GM12878 (cell line): ENCODE results near the gene EFTUD2. TPM values are rescaled to one million over a fixed set of nuclear protein-coding genes. Genes with fewer than 3 reads are reported as not detected.

Experiments
- ATAC-seq: fragments of 200-7000 bp; cut with Tn5 transposase; 3 replicates; pipeline ENCODE4 v1.9.1; 2020; ENCODE audit warnings: mild to moderate bottlenecking, moderate library complexity
- BruUV-seq: library from RNA; stranded (reverse); fragments of 400-500 nt; replicated peaks from 2 replicates; lab custom pipeline; 2021; lab: Mats Ljungman, UMichigan
- CTCF ChIA-PET: fragments of 300-600 bp; sonication (Branson Sonifier 250); formaldehyde crosslinking; extraction: SDS; loops from one replicate; lab custom pipeline; 2021; ENCODE audit warnings: inconsistent platforms; lab: Yijun Ruan, JAX
- POLR2A ChIA-PET: fragments of 350-600 bp; formaldehyde crosslinking; extraction: SDS; loops from one replicate; lab custom pipeline; 2021; ENCODE audit warnings: inconsistent platforms; lab: Charles Lee
- RAD21 ChIA-PET: fragments of 300-600 bp; sonication (Branson Sonifier 250); formaldehyde crosslinking; loops from one replicate; lab custom pipeline; 2023; ENCODE audit warnings: antibody characterized with exemption; ENCODE audit not compliant: unreplicated experiment; lab: Charles Lee
- SMC1A ChIA-PET: fragments of 300-600 bp; sonication (Branson Sonifier 250); formaldehyde crosslinking; loops from one replicate; lab custom pipeline; 2023; ENCODE audit not compliant: unreplicated experiment, uncharacterized antibody; lab: Charles Lee
- DNase-seq: peaks from one replicate; pipeline ENCODE4 v3.0.0-alpha.2; 2011; ENCODE audit warnings: low read depth, low spot score
- FAIRE-seq: peaks from 3 replicates; lab custom pipeline; 2011; peaks lifted over from hg19 to GRCh38; lab: Jason Lieb, UNC
- H2AFZ ChIP-seq: 2 replicates; pipeline ENCODE4 v1.6.0; 2011; ENCODE audit warnings: low read depth, low read length, control low read depth; ENCODE audit not compliant: control insufficient read depth
- H3K27ac ChIP-seq: 2 replicates; pipeline ENCODE4 v1.5.1; 2011; ENCODE audit warnings: control low read depth; ENCODE audit not compliant: control insufficient read depth, insufficient read depth
- H3K27me3 ChIP-seq, 2 experiments: replicated peaks in 1 of 2; 2 replicates each; pipeline versions ENCODE4 v1.6.0 to v1.6.1; 2011; ENCODE audit warnings: low read length in 1 of 2; ENCODE audit not compliant: control insufficient read depth in 2 of 2, insufficient read depth in 2 of 2
- H3K36me3 ChIP-seq, 2 experiments: 2 replicates each; pipeline ENCODE4 v1.5.1; 2011; ENCODE audit warnings: low read length in 1 of 2; ENCODE audit not compliant: control insufficient read depth in 2 of 2, insufficient read depth in 2 of 2
- H3K4me1 ChIP-seq: 2 replicates; pipeline ENCODE4 v1.6.1; 2011; ENCODE audit warnings: mild to moderate bottlenecking, low read length, moderate library complexity, mixed read lengths; ENCODE audit not compliant: control insufficient read depth, insufficient read depth
- H3K4me2 ChIP-seq: 2 replicates; pipeline ENCODE4 v1.6.0; 2011; ENCODE audit warnings: control low read depth; ENCODE audit not compliant: control insufficient read depth, insufficient read depth
- H3K4me3 ChIP-seq: fragments of 200-600 bp; sonication (generic); 2 replicates; pipeline ENCODE4 v1.5.1; 2016
- H3K79me2 ChIP-seq: 2 replicates; pipeline ENCODE4 v1.6.0; 2011; ENCODE audit warnings: low read length; ENCODE audit not compliant: control insufficient read depth, insufficient read depth
- H3K9ac ChIP-seq: 2 replicates; pipeline ENCODE4 v1.8.0; 2011; ENCODE audit warnings: low read length, control low read depth, mixed read lengths; ENCODE audit not compliant: control insufficient read depth, insufficient read depth
- H3K9me3 ChIP-seq: replicated peaks from 3 replicates; pipeline ENCODE4 v1.5.1; 2011; ENCODE audit warnings: mild to moderate bottlenecking, low read length; ENCODE audit not compliant: control insufficient read depth, insufficient read depth
- H4K20me1 ChIP-seq: 2 replicates; pipeline ENCODE4 v1.6.0; 2011; ENCODE audit not compliant: control insufficient read depth, insufficient read depth
- ASH2L ChIP-seq: fragments of 300-600, 200-600 bp; sonication (generic); IDR thresholded peaks from 2 replicates; pipeline ENCODE4 v1.6.1; 2017; ENCODE audit warnings: low read depth, mild to moderate bottlenecking, borderline replicate concordance
- CHD4 ChIP-seq: fragments of 200-600 bp; sonication (generic); IDR thresholded peaks from 2 replicates; pipeline ENCODE4 v1.6.1; 2016; ENCODE audit warnings: mild to moderate bottlenecking
- EP300 ChIP-seq, 2 experiments: fragments of 150-350 bp in 1 of 2; IDR thresholded peaks; 2 replicates each; pipeline ENCODE4 v1.6.1; 2011 to 2012; ENCODE audit warnings: low read depth in 2 of 2, low read length in 2 of 2, borderline replicate concordance in 1 of 2, improper control_type of control experiment in 1 of 2, inconsistent platforms in 1 of 2; ENCODE audit not compliant: control insufficient read depth in 1 of 2
- FOXK2 ChIP-seq: fragments of 450-650 bp; IDR thresholded peaks from 2 replicates; pipeline ENCODE4 v1.6.1; 2017; ENCODE audit warnings: mild to moderate bottlenecking, moderate library complexity
- LARP7 ChIP-seq: fragments of 450-650 bp; IDR thresholded peaks from 2 replicates; pipeline ENCODE4 v1.6.1; 2017; ENCODE audit warnings: mild to moderate bottlenecking
- MYC ChIP-seq: IDR thresholded peaks from 2 replicates; pipeline ENCODE4 v1.6.1; 2011; ENCODE audit warnings: mild to moderate bottlenecking, low read length, moderate library complexity, inconsistent platforms; ENCODE audit not compliant: insufficient read depth, insufficient replicate concordance, insufficient read length, severe bottlenecking
- NFXL1 ChIP-seq: fragments of 450-650 bp; IDR thresholded peaks from 2 replicates; pipeline ENCODE4 v1.6.1; 2017; ENCODE audit warnings: antibody characterized with exemption, mild to moderate bottlenecking, borderline replicate concordance
- NKRF ChIP-seq: fragments of 450-650 bp; conservative IDR thresholded peaks from 2 replicates; pipeline ENCODE4 v1.6.1; 2017; ENCODE audit warnings: mild to moderate bottlenecking, moderate library complexity
- NR2C2 ChIP-seq: IDR thresholded peaks from 2 replicates; pipeline ENCODE4 v1.6.1; 2011; ENCODE audit warnings: borderline replicate concordance, low read depth; ENCODE audit not compliant: control insufficient read depth, insufficient read length
- PAX5 ChIP-seq: IDR thresholded peaks from 2 replicates; pipeline ENCODE4 v1.6.1; 2011; ENCODE audit warnings: low read depth, low read length, borderline replicate concordance
- POLR2AphosphoS2 ChIP-seq: IDR thresholded peaks from 2 replicates; pipeline ENCODE4 v1.6.1; 2011; ENCODE audit warnings: low read depth, mild to moderate bottlenecking, low read length, improper control_type of control experiment, moderate library complexity
- PRDM15 ChIP-seq: fragments of 450-650 bp; formaldehyde crosslinking; IDR thresholded peaks from 2 replicates; pipeline ENCODE4 v1.4.0; 2020; ENCODE audit warnings: mild to moderate bottlenecking, moderate library complexity
- RCOR1 ChIP-seq: conservative IDR thresholded peaks from 2 replicates; pipeline ENCODE4 v1.6.1; 2012; ENCODE audit warnings: low read depth, low read length, improper control_type of control experiment
- ZNF207 ChIP-seq: fragments of 450-650 bp; IDR thresholded peaks from 2 replicates; pipeline ENCODE4 v1.6.1; 2014; ENCODE audit warnings: antibody characterized with exemption, mild to moderate bottlenecking, borderline replicate concordance
- WGBS: methylation state at CpG from one replicate; pipeline ENCODE4 v1.1.6; 2016; ENCODE audit warnings: low lambda C conversion rate; ENCODE audit not compliant: insufficient replicate concordance, insufficient coverage; ENCODE audit errors: missing lambda C conversion rate; 5-methylcytosine and 5-hydroxymethylcytosine counted together
- in situ Hi-C: fragments of 300-500 bp; cut with MboI; formaldehyde crosslinking; loops from 9 replicates; pipeline ENCODE4 v1.14.3; 2018; ENCODE audit warnings: mixed read lengths
- intact Hi-C: fragments of 100-400 bp; cut with micrococcal nuclease; formaldehyde crosslinking; loops from one replicate; pipeline ENCODE4 v1.14.2; 2022; ENCODE audit not compliant: unreplicated experiment
- polyA plus RNA-seq, 11 experiments: library from polyadenylated mRNA; depleted of rRNA in 4 of 11; unstranded in 6 of 11; stranded (reverse) in 5 of 11; fragments of >200 nt; fragmentation: Nextera tagmentation in 4 of 11; fragmentation: Illumina TruSeq in 1 of 11; extraction: Ambion mirVana in 4 of 11; extraction: Trizol in 1 of 11; gene quantifications; 1 replicate in 1 of 11; 2 replicates in 10 of 11; pipeline versions ENCODE4 v1.2.1 to v1.2.3, GENCODE V29; 2011 to 2016; ENCODE audit warnings: inconsistent platforms in 2 of 11, missing spikeins in 2 of 11, low read depth in 1 of 11
- total RNA-seq, 4 experiments: library from RNA; depleted of rRNA in 3 of 4; stranded (reverse); fragments of >200 nt in 3 of 4; fragmentation: Illumina TruSeq in 1 of 4; extraction: Trizol in 1 of 4; gene quantifications; 2 replicates each; pipeline versions ENCODE4 v1.2.1 to v1.2.3, GENCODE V29; 2013 to 2021
- TF ChIP-seq, protein P1 (sequence below): IDR thresholded peaks from 2 replicates; pipeline ENCODE4 v1.6.1; 2012; ENCODE audit warnings: low read length, inconsistent platforms

The EFTUD2 gene
- total and polyA plus RNA-seq, 10 of the 15 experiments (the other 5 are each of a cell fraction or from before 2014, with no cell fraction given), result 33.0 to 198 (median 126) TPM

DNA sequence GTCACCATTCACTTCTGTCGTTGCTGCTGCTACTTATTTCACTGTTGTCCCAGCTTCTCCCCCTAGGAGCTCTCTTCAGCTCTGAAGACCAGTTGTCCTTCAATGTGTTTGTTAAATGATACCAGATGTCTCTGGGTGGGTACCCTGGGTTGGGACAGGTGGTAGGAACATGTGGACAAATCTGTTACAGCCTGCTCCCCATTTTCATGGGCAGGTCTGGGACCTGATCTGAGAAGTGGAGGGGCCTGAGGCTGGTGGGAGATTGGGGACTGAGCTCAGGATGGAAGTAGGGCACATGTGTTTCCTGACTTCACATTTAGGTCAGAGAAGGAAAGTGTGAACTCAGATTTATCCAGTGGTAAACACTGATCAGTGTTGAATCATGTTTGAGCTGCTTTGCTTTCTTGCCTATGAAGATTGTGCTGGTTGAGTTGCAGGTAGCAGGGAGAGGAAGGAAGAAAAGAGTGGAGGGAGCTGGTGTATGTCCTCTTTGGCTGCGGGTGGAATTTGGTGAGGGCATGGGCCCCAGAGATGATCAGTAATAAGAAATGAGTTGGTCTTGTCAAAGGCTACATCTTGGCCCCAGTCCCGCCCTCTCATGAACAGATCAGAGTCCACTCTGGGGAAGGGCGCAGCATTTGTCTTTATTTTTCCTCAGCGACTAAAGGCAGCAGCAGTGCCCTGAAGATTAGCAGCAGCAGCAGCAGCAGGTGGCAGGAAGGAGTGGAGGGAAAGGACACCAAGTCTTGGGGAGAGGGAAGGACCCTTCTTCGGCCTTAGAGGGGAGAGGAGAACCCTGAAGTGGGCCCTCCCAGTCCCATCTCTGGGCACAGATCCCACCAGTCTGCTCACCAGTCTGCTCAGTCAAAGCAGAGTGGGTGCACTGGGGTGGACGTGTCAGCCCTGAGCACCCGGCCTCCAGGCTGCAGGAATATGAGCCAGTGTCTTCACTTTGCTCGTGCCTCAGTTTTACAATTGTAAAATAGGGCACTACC, 6.1 kb upstream of the EFTUD2 start:
- CTCF ChIA-PET, result interaction anchor here (0.6 to 3.6 kb wide), 4 partner anchors 15 to 230 kb away, joined by 3 to 15 read pairs (median 3); partner anchors contain the start of gene ACBD4
- ATAC-seq, result no peak

More for the DNA sequence above, 6.1 kb upstream of the EFTUD2 start:
- no peaks in the 10 kb centered on the region for H3K9me3 ChIP-seq
- no peaks in the 10 kb centered on the region for H4K20me1 ChIP-seq
- TF ChIP-seq NFXL1 (no peak), PRDM15 (CRISPR knock-in tag) (no peak), FOXK2 (no peak), LARP7 (no peak), POLR2AphosphoS2 (no peak), RCOR1 (no peak), CHD4 (no peak), MYC (no peak), ZNF207 (no peak), PAX5 (no peak), ASH2L (no peak), EP300 (IDR thresholded peaks at IDR 0.05; ENCODE audit: borderline replicate concordance in 1 of 2, control insufficient read depth in 1 of 2, low read depth in 2 of 2, low read length in 2 of 2) (no peak), NR2C2 (no peak), NKRF (no peak)
- TF ChIP-seq, protein P1, sequence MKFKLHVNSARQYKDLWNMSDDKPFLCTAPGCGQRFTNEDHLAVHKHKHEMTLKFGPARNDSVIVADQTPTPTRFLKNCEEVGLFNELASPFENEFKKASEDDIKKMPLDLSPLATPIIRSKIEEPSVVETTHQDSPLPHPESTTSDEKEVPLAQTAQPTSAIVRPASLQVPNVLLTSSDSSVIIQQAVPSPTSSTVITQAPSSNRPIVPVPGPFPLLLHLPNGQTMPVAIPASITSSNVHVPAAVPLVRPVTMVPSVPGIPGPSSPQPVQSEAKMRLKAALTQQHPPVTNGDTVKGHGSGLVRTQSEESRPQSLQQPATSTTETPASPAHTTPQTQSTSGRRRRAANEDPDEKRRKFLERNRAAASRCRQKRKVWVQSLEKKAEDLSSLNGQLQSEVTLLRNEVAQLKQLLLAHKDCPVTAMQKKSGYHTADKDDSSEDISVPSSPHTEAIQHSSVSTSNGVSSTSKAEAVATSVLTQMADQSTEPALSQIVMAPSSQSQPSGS, result no peak
- FAIRE-seq (no peak), DNase-seq (no peak)
- no peak overlapping the region for H3K4me2 ChIP-seq
- no peaks in the 10 kb centered on the region for H3K36me3 ChIP-seq
- H3K27ac ChIP-seq, result no peak overlapping the region
- H2AFZ ChIP-seq, result no peak overlapping the region
- no TSS peak for BruUV-seq
- intact Hi-C loops, result no loop called here
- POLR2A ChIA-PET, result no interaction called here
- H3K4me3 ChIP-seq, result no peak overlapping the region
- RAD21 ChIA-PET, result interaction anchor here (1.1 kb wide), 1 partner anchor 15 kb away, joined by 5 read pairs; no protein-coding TSS in a partner anchor
- no peaks in the 10 kb centered on the region; a peak in 1 of 4 replicates for H3K27me3 ChIP-seq
- no peak overlapping the region for H3K9ac ChIP-seq
- in situ Hi-C loops, result no loop called here
- SMC1A ChIA-PET, result no interaction called here
- H3K4me1 ChIP-seq, result peaks cover 3% of the 10 kb centered on the region; the same call in 1 of the 2 replicates
- no peaks in the 10 kb centered on the region for H3K79me2 ChIP-seq
- WGBS, result 18% methylated on average over 9 of the region's 9 CpGs
